ENCODE measurements around the gene GMPR. TPM values are rescaled to one million over a fixed set of nuclear protein-coding genes. Genes with fewer than 3 reads are reported as not detected.

Gene GMPR
- total and polyA plus RNA-seq, 2 donors (not counting 3 experiments of a cell fraction or from before 2014, with no cell fraction given), result 36.3 to 64.0 TPM

- no TSS peak for BruUV-seq (replicated peaks)
- Histone ChIP-seq H3K9ac (replicated peaks; ENCODE audit: extremely low read depth, insufficient read depth, low read length) (no peak overlapping the region), H4K20me1 (replicated peaks; ENCODE audit: control insufficient read depth, extremely low read depth, insufficient read depth, low read length) (no peaks in the 10 kb centered on the region), H2AFZ (ENCODE audit: low read depth, low read length) (no peak overlapping the region), H3K9me1 (replicated peaks; ENCODE audit: control insufficient read depth, extremely low read depth, insufficient read depth, low read length) (no peaks in the 10 kb centered on the region), H3K27ac (ENCODE audit: insufficient read depth, low read depth, low read length) (peak overlapping the region; percentile 31), H3K36me3 (ENCODE audit: control insufficient read depth in 2 of 2, extremely low read depth in 1 of 2, insufficient read depth in 2 of 2, low read length in 2 of 2) (no peaks in the 10 kb centered on the region), H3K27me3 (ENCODE audit: control insufficient read depth in 2 of 2, insufficient read depth in 2 of 2, low read length in 2 of 2) (no peaks in the 10 kb centered on the region), H3K79me2 (ENCODE audit: control insufficient read depth, insufficient read depth, low read length) (no peaks in the 10 kb centered on the region), H3K4me3 (replicated peaks in 1 of 3; ENCODE audit: insufficient read depth in 1 of 3, low read depth in 1 of 3, low read length in 3 of 3) (no peak overlapping the region), H3K9me3 (replicated peaks; ENCODE audit: control insufficient read depth, insufficient read depth, low read length) (no peaks in the 10 kb centered on the region), H3K4me1 (ENCODE audit: control insufficient read depth, extremely low read depth, insufficient read depth, low read length) (peaks cover 17% of the 10 kb centered on the region), H3K4me2 (ENCODE audit: insufficient read depth, low read length) (peak overlapping the region; percentile 22)
- TF ChIP-seq CTCF (IDR thresholded peaks at IDR 0.05; ENCODE audit: extremely low read depth in 1 of 2, insufficient read depth in 1 of 2, low read depth in 1 of 2, low read length in 2 of 2) (no peak), EZH2 (IDR thresholded peaks at IDR 0.05; ENCODE audit: borderline replicate concordance, low read depth, low read length, severe bottlenecking) (no peak), POLR2AphosphoS5 (IDR thresholded peaks at IDR 0.05; ENCODE audit: insufficient read depth, low read depth, low read length) (no peak), POLR2A (IDR thresholded peaks at IDR 0.05; ENCODE audit: low read depth, low read length) (no peak), FOS (IDR thresholded peaks at IDR 0.05; ENCODE audit: borderline replicate concordance, insufficient read depth, low read length) (no peak), JUN (IDR thresholded peaks at IDR 0.05; ENCODE audit: borderline replicate concordance, insufficient read depth, insufficient read length, low read depth) (no peak), GATA2 (IDR thresholded peaks at IDR 0.05; ENCODE audit: insufficient read depth, insufficient read length, low read depth, low read length) (no peak), MYC (IDR thresholded peaks at IDR 0.05; ENCODE audit: low read depth, low read length) (no peak)
- TF ChIP-seq, protein P1, sequence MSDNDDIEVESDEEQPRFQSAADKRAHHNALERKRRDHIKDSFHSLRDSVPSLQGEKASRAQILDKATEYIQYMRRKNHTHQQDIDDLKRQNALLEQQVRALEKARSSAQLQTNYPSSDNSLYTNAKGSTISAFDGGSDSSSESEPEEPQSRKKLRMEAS (IDR thresholded peaks at IDR 0.05; ENCODE audit: insufficient read depth, insufficient read length), result no peak
- POLR2A ChIA-PET, result interaction anchor here (1.4 kb wide), 1 partner anchor 8 kb away, joined by 6 read pairs; no protein-coding TSS in a partner anchor
- dilution Hi-C loops (cut with MboI; ENCODE audit: extremely low pct_ligation_motif_present, low sequenced_read_pairs) (no loop called here), intact Hi-C loops (cut with micrococcal nuclease) (loop anchor here (1.0 kb wide), 1 partner anchor 7 kb away; no protein-coding TSS in a partner anchor)
- DNase-seq (ENCODE audit: low read depth, low spot score) (peak; percentile 55), FAIRE-seq (no peak)
- CTCF ChIA-PET, result interaction anchor here (1.3 to 1.7 kb wide), 5 partner anchors 11 to 65 kb away, joined by 3 to 10 read pairs (median 5); no protein-coding TSS in a partner anchor
These were observed 106.4 kb downstream of the GMPR start for GRCh38 chr6:16344756-16345155.

Small RNA genes within 50 kb of the gene (small RNA-seq; reads per million reads assigned to genes)
- gene RF00019 (ENCODE audit: insufficient read depth, insufficient read length, low read depth, low replicate concordance), result not detected
- gene RNU6-1114P (ENCODE audit: insufficient read depth, insufficient read length, low read depth, low replicate concordance), result not detected

Other genes with a start within 250 kb of the GMPR start
- 15.4 and 19.2 TPM in 2 replicates for gene MYLIP, start 109.5 kb upstream of the GMPR start, total RNA-seq
- 13.8 and 16.9 TPM in 2 replicates for gene MYLIP, start 109.5 kb upstream of the GMPR start, polyA plus RNA-seq

Data from endothelial cell of umbilical vein (primary cell).